ENCODE results near the gene ARIH1.
A peak's percentile ranks its signal among the peaks of the same experiment; 100 is the strongest.

The ARIH1 gene

DNA sequence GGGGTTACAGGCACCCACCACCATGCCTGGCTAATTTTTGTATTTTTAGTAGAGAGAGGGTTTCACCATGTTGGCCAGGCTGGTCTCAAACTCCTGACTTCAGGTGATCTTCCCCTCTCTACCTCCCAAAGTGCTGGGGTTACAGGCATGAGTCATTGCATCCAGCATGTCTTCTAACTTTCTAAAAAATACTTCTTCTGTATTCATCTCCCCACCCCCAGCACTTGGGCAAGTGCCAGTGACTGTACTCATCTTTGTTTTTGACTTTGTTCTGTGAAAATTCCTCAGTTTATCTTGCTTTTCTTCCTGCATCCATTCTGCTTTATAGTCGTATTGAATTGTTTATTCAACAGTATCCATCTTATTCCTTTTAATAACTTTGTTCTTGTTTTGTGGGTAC is 47.6 kb downstream of the ARIH1 start:
- Histone ChIP-seq H3K4me1 (ENCODE audit: low read depth, poor library complexity, severe bottlenecking) (no peaks in the 10 kb centered on the region), H3K27me3 (ENCODE audit: insufficient read depth, low read depth) (no peaks in the 10 kb centered on the region), H3K4me3 (IDR thresholded peaks at IDR 0.05; ENCODE audit: insufficient read depth, low read depth, low read length) (no peak overlapping the region), H3K79me2 (ENCODE audit: insufficient read depth, low read depth) (peaks cover 24% of the 10 kb centered on the region; the same call in 1 of the 2 replicates), H3K4me2 (no peak overlapping the region), H3K27ac (no peak overlapping the region), H3K36me3 (ENCODE audit: insufficient read depth) (no peaks in the 10 kb centered on the region), H2AFZ (ENCODE audit: low read depth) (no peak overlapping the region), H4K20me1 (ENCODE audit: insufficient read depth) (0 out of 2 replicates have a peak, but pooled peaks cover 5% of the 10 kb centered on the region), H3K9ac (no peak overlapping the region)
- TF ChIP-seq, protein P1, sequence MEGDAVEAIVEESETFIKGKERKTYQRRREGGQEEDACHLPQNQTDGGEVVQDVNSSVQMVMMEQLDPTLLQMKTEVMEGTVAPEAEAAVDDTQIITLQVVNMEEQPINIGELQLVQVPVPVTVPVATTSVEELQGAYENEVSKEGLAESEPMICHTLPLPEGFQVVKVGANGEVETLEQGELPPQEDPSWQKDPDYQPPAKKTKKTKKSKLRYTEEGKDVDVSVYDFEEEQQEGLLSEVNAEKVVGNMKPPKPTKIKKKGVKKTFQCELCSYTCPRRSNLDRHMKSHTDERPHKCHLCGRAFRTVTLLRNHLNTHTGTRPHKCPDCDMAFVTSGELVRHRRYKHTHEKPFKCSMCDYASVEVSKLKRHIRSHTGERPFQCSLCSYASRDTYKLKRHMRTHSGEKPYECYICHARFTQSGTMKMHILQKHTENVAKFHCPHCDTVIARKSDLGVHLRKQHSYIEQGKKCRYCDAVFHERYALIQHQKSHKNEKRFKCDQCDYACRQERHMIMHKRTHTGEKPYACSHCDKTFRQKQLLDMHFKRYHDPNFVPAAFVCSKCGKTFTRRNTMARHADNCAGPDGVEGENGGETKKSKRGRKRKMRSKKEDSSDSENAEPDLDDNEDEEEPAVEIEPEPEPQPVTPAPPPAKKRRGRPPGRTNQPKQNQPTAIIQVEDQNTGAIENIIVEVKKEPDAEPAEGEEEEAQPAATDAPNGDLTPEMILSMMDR (conservative IDR thresholded peaks at IDR 0.05; ENCODE audit: low read depth, low read length): no peak

DNA sequence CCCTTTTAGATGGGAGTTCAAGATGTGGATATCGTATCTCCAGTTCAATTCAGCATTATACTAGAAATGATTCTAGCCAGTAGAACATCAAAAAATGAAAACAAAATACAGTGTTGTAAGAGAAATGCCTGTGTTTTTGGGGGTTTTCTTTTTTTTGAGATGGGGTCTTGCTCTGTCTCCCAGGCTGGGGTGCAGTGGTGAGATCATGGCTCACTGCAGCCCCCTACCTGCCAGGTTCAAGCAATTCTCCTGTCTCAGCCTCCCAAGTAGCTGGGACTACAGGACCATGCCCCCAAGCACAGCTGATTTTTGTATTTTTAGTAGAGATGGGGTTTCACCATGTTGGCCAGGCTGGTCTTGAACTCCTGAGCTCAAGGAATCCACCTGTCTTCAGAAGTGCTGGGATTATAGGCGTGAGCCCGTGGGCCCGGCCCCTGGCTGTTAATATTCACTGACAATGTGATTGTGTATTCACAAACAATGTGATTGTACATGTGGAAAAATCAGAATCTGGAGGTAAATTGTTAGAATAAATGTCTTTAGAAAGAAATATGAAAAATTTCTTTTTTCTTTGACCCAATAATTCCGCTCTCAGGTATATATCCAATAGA is 59.0 kb downstream of the ARIH1 start:
- no peak overlapping the region for H2AFZ ChIP-seq (ENCODE audit: low read depth)
- no peak overlapping the region for H3K4me2 ChIP-seq

DNA sequence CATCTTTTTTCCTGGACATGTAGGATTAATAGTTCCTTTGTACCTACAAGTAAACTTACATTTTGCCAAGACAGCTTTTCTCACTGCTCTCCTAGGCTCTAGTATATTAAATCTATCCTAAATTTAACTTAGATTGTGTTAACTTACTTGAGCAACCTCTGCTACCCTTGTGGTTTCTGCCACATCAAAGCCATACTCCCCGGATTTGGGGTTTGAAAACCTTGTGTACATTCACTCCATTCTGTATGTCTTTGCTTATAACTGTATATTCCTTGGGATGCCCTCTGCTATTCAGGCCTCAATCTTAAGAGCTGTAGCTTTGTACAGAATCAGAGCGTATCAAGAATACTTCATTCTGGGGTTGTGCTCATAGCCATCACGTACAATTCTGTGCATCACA is 60.4 kb downstream of the ARIH1 start:
- no peak overlapping the region for H3K27ac ChIP-seq
- peaks cover 15% of the 10 kb centered on the region for H3K4me1 ChIP-seq (ENCODE audit: low read depth, poor library complexity, severe bottlenecking)
- TF ChIP-seq, protein P1 (conservative IDR thresholded peaks at IDR 0.05; ENCODE audit: low read depth, low read length): no peak
- no peak overlapping the region; the same call in 1 of the 2 replicates for H3K4me2 ChIP-seq
- no peak overlapping the region for H2AFZ ChIP-seq (ENCODE audit: low read depth)
- peaks cover 23% of the 10 kb centered on the region; the same call in 1 of the 2 replicates for H3K79me2 ChIP-seq (ENCODE audit: insufficient read depth, low read depth)
- H3K27me3 ChIP-seq (ENCODE audit: insufficient read depth, low read depth): no peaks in the 10 kb centered on the region
- peaks cover 4% of the 10 kb centered on the region for H4K20me1 ChIP-seq (ENCODE audit: insufficient read depth)
- H3K9ac ChIP-seq: no peak overlapping the region
- H3K4me3 ChIP-seq (IDR thresholded peaks at IDR 0.05; ENCODE audit: insufficient read depth, low read depth, low read length): no peak overlapping the region
- 0 out of 2 replicates have a peak, but pooled peaks cover 4% of the 10 kb centered on the region for H3K36me3 ChIP-seq (ENCODE audit: insufficient read depth)

More for the DNA sequence above, 59.0 kb downstream of the ARIH1 start:
- Histone ChIP-seq H3K36me3 (ENCODE audit: insufficient read depth) (0 out of 2 replicates have a peak, but pooled peaks cover 4% of the 10 kb centered on the region), H3K27ac (no peak overlapping the region), H3K27me3 (ENCODE audit: insufficient read depth, low read depth) (no peaks in the 10 kb centered on the region), H4K20me1 (ENCODE audit: insufficient read depth) (peaks cover 4% of the 10 kb centered on the region), H3K4me1 (ENCODE audit: low read depth, poor library complexity, severe bottlenecking) (peaks cover 15% of the 10 kb centered on the region), H3K79me2 (ENCODE audit: insufficient read depth, low read depth) (peaks cover 23% of the 10 kb centered on the region; the same call in 1 of the 2 replicates), H3K9ac (no peak overlapping the region), H3K4me3 (IDR thresholded peaks at IDR 0.05; ENCODE audit: insufficient read depth, low read depth, low read length) (no peak overlapping the region)
- TF ChIP-seq, protein P1 (conservative IDR thresholded peaks at IDR 0.05; ENCODE audit: low read depth, low read length): peak; percentile 44

DNA sequence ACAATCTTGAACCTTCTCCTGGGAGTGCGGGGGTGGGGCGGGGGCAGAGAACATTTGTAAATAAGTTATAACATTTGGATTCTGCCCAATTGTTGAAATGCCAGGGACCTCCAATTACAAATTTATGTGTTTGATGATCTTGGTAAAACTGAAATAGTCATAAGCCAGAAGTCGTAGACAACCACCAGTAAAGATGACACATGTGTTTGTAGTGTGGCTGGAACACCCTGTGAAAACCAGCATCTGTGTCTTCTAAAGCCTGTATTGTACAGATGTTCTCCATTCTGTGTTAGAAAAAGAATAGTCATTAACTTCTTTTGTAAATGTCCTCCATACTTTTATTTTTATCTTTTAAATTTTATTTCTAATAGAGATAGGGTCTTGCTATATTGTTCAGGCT is 61.8 kb downstream of the ARIH1 start:
- H3K36me3 ChIP-seq (ENCODE audit: insufficient read depth): 0 out of 2 replicates have a peak, but pooled peaks cover 4% of the 10 kb centered on the region
- no peaks in the 10 kb centered on the region for H3K27me3 ChIP-seq (ENCODE audit: insufficient read depth, low read depth)
- H2AFZ ChIP-seq (ENCODE audit: low read depth): no peak overlapping the region
- H3K4me1 ChIP-seq (ENCODE audit: low read depth, poor library complexity, severe bottlenecking): peaks cover 15% of the 10 kb centered on the region
- H3K79me2 ChIP-seq (ENCODE audit: insufficient read depth, low read depth): peaks cover 23% of the 10 kb centered on the region; the same call in 1 of the 2 replicates
- peaks cover 4% of the 10 kb centered on the region for H4K20me1 ChIP-seq (ENCODE audit: insufficient read depth)
- H3K9ac ChIP-seq: no peak overlapping the region
- no peak overlapping the region for H3K27ac ChIP-seq
- H3K4me2 ChIP-seq: no peak overlapping the region
- H3K4me3 ChIP-seq (IDR thresholded peaks at IDR 0.05; ENCODE audit: insufficient read depth, low read depth, low read length): no peak overlapping the region
- TF ChIP-seq, protein P1 (conservative IDR thresholded peaks at IDR 0.05; ENCODE audit: low read depth, low read length): no peak
